Smooth muscle cell (in vitro differentiated cells): ENCODE data around the gene GRIN1. TPM values are rescaled to one million over a fixed set of nuclear protein-coding genes. Genes with fewer than 3 reads are reported as not detected.

Experiments
- DNase-seq: peaks from one replicate; lab custom pipeline; 2025; ENCODE audit not compliant: unreplicated experiment; lab: John Stamatoyannopoulos, UW
- H2AFZ ChIP-seq: fragments of 200-600 bp; sonication (generic); 2 replicates; pipeline ENCODE4 v1.6.0; 2016; ENCODE audit warnings: antibody characterized with exemption, low read depth, mild to moderate bottlenecking
- H3F3A ChIP-seq: fragments of 200-600 bp; sonication (generic); 2 replicates; pipeline ENCODE4 v1.6.0; 2017; ENCODE audit warnings: antibody characterized with exemption, low read depth
- H3K27ac ChIP-seq: fragments of 200-600 bp; sonication (generic); 2 replicates; pipeline ENCODE4 v1.5.1; 2016; ENCODE audit warnings: low read depth, mild to moderate bottlenecking
- H3K27me3 ChIP-seq: fragments of 200-600 bp; sonication (generic); 2 replicates; pipeline ENCODE4 v1.6.1; 2016; ENCODE audit warnings: low read depth, mild to moderate bottlenecking
- H3K36me3 ChIP-seq: fragments of 200-600 bp; sonication (generic); 2 replicates; pipeline ENCODE4 v1.5.1; 2016; ENCODE audit warnings: low read depth
- H3K4me1 ChIP-seq: fragments of 200-600 bp; sonication (generic); 2 replicates; pipeline ENCODE4 v1.5.1; 2016; ENCODE audit warnings: low read depth
- H3K4me2 ChIP-seq: fragments of 200-600 bp; sonication (generic); 2 replicates; pipeline ENCODE4 v1.6.0; 2016; ENCODE audit warnings: mild to moderate bottlenecking
- H3K4me3 ChIP-seq: fragments of 200-600 bp; sonication (generic); 2 replicates; pipeline ENCODE4 v1.5.1; 2016; ENCODE audit warnings: mild to moderate bottlenecking
- H3K79me2 ChIP-seq: fragments of 200-600 bp; sonication (generic); 2 replicates; pipeline ENCODE4 v1.6.0; 2016; ENCODE audit warnings: low read depth, mild to moderate bottlenecking
- H3K9ac ChIP-seq: fragments of 200-600 bp; sonication (generic); 2 replicates; pipeline ENCODE4 v1.6.0; 2016; ENCODE audit warnings: low read depth
- H3K9me3 ChIP-seq: fragments of 200-600 bp; sonication (generic); replicated peaks from 2 replicates; pipeline ENCODE4 v1.5.1; 2016; ENCODE audit warnings: low read depth
- H4K20me1 ChIP-seq: fragments of 200-600 bp; sonication (generic); 2 replicates; pipeline ENCODE4 v1.6.0; 2016; ENCODE audit warnings: low read depth
- WGBS: methylation state at CpG from one replicate; pipeline ENCODE4 v1.1.7; 2016; ENCODE audit warnings: low lambda C conversion rate; 5-methylcytosine and 5-hydroxymethylcytosine counted together
- polyA plus RNA-seq: library from polyadenylated mRNA; unstranded; fragments of >200 nt; fragmentation: Nextera tagmentation; extraction: Ambion mirVana; gene quantifications from 2 replicates; pipeline ENCODE4 v1.2.1, GENCODE V29; 2016
- total RNA-seq: library from RNA; depleted of rRNA; stranded (reverse); fragments of >200 nt; gene quantifications from 2 replicates; pipeline ENCODE4 v1.2.3, GENCODE V29; 2014
- TF ChIP-seq, protein P1 (sequence below): fragments of 200-600 bp; sonication (generic); IDR thresholded peaks from 2 replicates; pipeline ENCODE4 v1.5.1; 2017; ENCODE audit warnings: borderline replicate concordance, mild to moderate bottlenecking, antibody characterized with exemption; ENCODE audit not compliant: insufficient read depth, poor library complexity, severe bottlenecking

GRIN1 gene
- total and polyA plus RNA-seq, 2 experiments from 2014 or later = not detected

DNA sequence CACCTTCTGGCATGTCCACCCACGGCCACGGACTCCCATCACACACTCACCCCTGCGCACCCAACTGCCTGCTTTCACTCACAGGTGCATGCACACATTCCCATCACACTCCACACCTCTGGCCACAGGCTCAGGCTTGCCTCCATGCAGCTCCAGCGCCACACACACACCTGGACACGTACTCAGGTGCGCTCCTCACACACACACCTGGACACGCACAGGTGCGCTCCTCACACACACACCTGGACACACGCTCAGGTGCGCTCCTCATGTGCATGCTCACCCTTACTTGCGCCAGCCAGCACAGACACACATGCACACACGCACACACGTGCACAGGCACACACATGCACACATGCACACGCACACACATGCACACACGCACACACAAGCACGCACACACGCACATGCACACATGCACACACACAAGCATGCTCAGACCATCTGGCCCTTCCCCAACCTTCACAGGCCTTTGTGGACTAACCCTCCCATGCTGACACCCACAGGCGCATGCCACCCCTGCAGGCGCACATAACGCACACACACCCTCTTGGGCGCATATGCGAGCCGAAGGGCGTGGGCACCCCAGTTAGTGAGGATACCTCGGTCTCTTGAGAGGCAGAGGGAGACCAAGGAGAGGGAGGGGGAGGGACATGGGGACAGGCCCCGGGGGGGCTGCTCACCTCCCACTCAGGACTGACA lies 8.3 kb downstream of the GRIN1 start:
- Histone ChIP-seq H3K9me3 (no peaks in the 10 kb centered on the region), H3K79me2 (no peaks in the 10 kb centered on the region), H3K9ac (no peak overlapping the region), H3K4me2 (no peak overlapping the region), H3K4me3 (no peak overlapping the region), H3F3A (no peaks in the 10 kb centered on the region), H3K36me3 (no peaks in the 10 kb centered on the region), H3K27me3 (peaks cover 17% of the 10 kb centered on the region), H3K4me1 (no peaks in the 10 kb centered on the region), H2AFZ (no peak overlapping the region), H4K20me1 (no peaks in the 10 kb centered on the region), H3K27ac (no peak overlapping the region)
- WGBS = 93% methylated on average over 26 of the region's 26 CpGs
- no peak for DNase-seq
- TF ChIP-seq, protein P1, sequence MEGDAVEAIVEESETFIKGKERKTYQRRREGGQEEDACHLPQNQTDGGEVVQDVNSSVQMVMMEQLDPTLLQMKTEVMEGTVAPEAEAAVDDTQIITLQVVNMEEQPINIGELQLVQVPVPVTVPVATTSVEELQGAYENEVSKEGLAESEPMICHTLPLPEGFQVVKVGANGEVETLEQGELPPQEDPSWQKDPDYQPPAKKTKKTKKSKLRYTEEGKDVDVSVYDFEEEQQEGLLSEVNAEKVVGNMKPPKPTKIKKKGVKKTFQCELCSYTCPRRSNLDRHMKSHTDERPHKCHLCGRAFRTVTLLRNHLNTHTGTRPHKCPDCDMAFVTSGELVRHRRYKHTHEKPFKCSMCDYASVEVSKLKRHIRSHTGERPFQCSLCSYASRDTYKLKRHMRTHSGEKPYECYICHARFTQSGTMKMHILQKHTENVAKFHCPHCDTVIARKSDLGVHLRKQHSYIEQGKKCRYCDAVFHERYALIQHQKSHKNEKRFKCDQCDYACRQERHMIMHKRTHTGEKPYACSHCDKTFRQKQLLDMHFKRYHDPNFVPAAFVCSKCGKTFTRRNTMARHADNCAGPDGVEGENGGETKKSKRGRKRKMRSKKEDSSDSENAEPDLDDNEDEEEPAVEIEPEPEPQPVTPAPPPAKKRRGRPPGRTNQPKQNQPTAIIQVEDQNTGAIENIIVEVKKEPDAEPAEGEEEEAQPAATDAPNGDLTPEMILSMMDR = no peak

DNA sequence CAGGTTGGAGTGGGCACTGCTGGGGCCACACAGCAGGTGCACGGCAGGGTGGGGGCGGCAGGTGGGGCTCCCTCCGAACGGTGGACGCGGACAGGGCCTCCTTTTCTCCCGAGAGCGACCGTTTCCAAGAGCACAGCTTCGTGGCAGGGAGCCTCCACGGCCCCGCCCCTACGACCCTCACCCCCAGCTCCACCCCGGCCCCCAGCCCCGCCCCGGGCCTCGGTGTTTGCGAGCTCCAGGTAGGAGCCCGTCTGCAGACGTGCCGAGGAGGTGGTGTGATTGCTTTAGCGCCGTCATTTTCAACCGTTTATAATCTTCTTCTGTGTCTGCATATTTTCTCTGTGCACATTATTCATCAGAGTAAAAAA lies 8.8 kb downstream of the GRIN1 start:
- H2AFZ ChIP-seq = no peak overlapping the region
- no peak overlapping the region for H3K27ac ChIP-seq
- TF ChIP-seq, protein P1 = no peak
- H3K36me3 ChIP-seq = no peaks in the 10 kb centered on the region
- peaks cover 12% of the 10 kb centered on the region for H3K27me3 ChIP-seq
- no peaks in the 10 kb centered on the region for H3K9me3 ChIP-seq
- DNase-seq = no peak
- WGBS = 69% methylated on average over 16 of the region's 24 CpGs
- no peak overlapping the region for H3K4me2 ChIP-seq
- no peaks in the 10 kb centered on the region for H4K20me1 ChIP-seq
- no peaks in the 10 kb centered on the region for H3K4me1 ChIP-seq
- no peaks in the 10 kb centered on the region for H3K79me2 ChIP-seq
- no peak overlapping the region for H3K4me3 ChIP-seq
- H3K9ac ChIP-seq = no peak overlapping the region
- no peaks in the 10 kb centered on the region for H3F3A ChIP-seq

DNA sequence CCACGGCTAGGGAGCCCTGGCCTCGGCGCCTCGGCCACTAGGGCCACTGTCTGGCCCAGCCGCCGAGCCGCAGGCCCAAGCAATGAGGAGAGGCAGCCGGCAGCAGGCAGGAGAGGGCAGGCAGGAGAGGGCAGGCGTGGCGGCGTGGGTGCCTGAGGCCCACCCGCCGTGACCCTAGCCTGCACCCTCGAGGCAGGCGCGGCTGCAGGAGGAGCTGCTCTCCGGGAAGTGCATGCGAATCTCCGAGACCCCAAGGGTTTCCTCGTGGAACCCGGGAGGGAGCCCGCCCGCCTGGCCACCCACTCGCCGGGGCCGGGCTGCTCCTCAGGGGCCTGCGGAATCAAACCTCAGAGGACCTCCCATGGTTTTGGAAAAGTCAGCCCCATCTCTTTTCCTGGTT lies 9.3 kb downstream of the GRIN1 start:
- no peaks in the 10 kb centered on the region for H3K9me3 ChIP-seq
- no peak overlapping the region for H3K9ac ChIP-seq
- H3F3A ChIP-seq = no peaks in the 10 kb centered on the region
- no peaks in the 10 kb centered on the region for H3K79me2 ChIP-seq
- no peaks in the 10 kb centered on the region for H3K36me3 ChIP-seq
- no peak overlapping the region for H3K4me2 ChIP-seq
- peaks cover 9% of the 10 kb centered on the region for H3K27me3 ChIP-seq
- H4K20me1 ChIP-seq = no peaks in the 10 kb centered on the region
- no peak for DNase-seq
- no peak overlapping the region for H2AFZ ChIP-seq
- no peak overlapping the region for H3K4me3 ChIP-seq
- 89% methylated on average over 19 of the region's 27 CpGs for whole genome bisulfite sequencing
- no peak overlapping the region for H3K27ac ChIP-seq
- TF ChIP-seq, protein P1 = no peak
- no peaks in the 10 kb centered on the region for H3K4me1 ChIP-seq

DNA sequence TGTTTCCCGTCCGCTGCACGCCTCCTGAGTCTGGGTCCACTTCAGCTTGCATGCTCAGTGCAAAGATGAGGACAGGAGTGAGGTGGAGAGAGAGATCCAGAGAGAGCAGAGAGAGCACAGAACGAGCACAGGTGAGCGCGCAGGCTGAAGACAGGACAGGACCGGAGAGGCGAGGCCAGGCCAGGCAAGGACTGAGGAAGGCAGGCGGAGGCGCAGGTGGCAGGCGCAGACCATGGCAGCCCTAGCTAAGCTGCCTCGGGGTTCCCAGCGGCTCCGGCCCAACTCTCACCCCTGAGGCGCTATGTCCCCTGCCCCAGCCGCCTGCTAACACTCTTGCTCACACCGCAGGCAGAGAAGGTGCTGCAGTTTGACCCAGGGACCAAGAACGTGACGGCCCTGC lies 9.7 kb downstream of the GRIN1 start:
- TF ChIP-seq, protein P1 = no peak
- no peak for DNase-seq
- 88% methylated on average over 19 of the region's 19 CpGs for WGBS
- Histone ChIP-seq H2AFZ (no peak overlapping the region), H3K27me3 (peaks cover 5% of the 10 kb centered on the region), H3F3A (no peaks in the 10 kb centered on the region), H3K79me2 (no peaks in the 10 kb centered on the region), H3K4me3 (no peak overlapping the region), H4K20me1 (no peaks in the 10 kb centered on the region), H3K27ac (no peak overlapping the region), H3K4me2 (no peak overlapping the region), H3K9ac (no peak overlapping the region), H3K9me3 (no peaks in the 10 kb centered on the region), H3K4me1 (no peaks in the 10 kb centered on the region), H3K36me3 (no peaks in the 10 kb centered on the region)
